GM23248 (cell line): ENCODE data around the gene SMG1.
"Not testable (repeated sequence)": the region's sequence is repeated elsewhere in the genome, so short reads cannot be mapped to it uniquely, and the experiment has no call there.

Experiments
- EZH2 ChIP-seq: fragments of 200-600 bp; sonication (generic); IDR thresholded peaks from 2 replicates; pipeline ENCODE4 v1.6.1; 2018; ENCODE audit warnings: antibody characterized with exemption, mild to moderate bottlenecking; ENCODE audit not compliant: insufficient read depth, poor library complexity, severe bottlenecking
- EZH2phosphoT487 ChIP-seq: fragments of 200-600 bp; sonication (generic); IDR thresholded peaks from 2 replicates; pipeline ENCODE4 v1.6.1; 2018; ENCODE audit warnings: antibody characterized with exemption, moderate library complexity, mild to moderate bottlenecking, low read depth; ENCODE audit not compliant: insufficient read depth

- TF ChIP-seq EZH2, EZH2phosphoT487: not testable (repeated sequence)
These were observed 48.9 kb downstream of the SMG1 start for GRCh38 chr16:18877259-18877658.
